NT2/D1 (cell line): ENCODE results near the gene CHGA.

Experiments
- DNase-seq: peaks from one replicate; pipeline ENCODE4 v3.0.0-alpha.2; 2011; ENCODE audit warnings: low read depth, low spot score
- H3K27me3 ChIP-seq: 2 replicates; pipeline ENCODE4 v1.6.0; 2011; ENCODE audit warnings: mild to moderate bottlenecking; ENCODE audit not compliant: insufficient read length, insufficient read depth
- H3K36me3 ChIP-seq: 2 replicates; pipeline ENCODE4 v1.6.1; 2011; ENCODE audit warnings: mild to moderate bottlenecking, low read length, mixed read lengths; ENCODE audit not compliant: insufficient read depth, insufficient read length
- H3K4me1 ChIP-seq: 2 replicates; pipeline ENCODE4 v1.5.1; 2011; ENCODE audit not compliant: insufficient read depth, insufficient read length
- H3K4me3 ChIP-seq: 2 replicates; pipeline ENCODE4 v1.5.1; 2011; ENCODE audit warnings: low read depth; ENCODE audit not compliant: insufficient read length
- H3K9ac ChIP-seq: 2 replicates; pipeline ENCODE4 v1.6.0; 2011; ENCODE audit warnings: low read depth; ENCODE audit not compliant: insufficient read length
- H3K9me3 ChIP-seq: 2 replicates; pipeline ENCODE4 v1.5.1; 2011; ENCODE audit warnings: mild to moderate bottlenecking, low read length; ENCODE audit not compliant: insufficient read depth
- SUZ12 ChIP-seq: IDR thresholded peaks from 2 replicates; pipeline ENCODE4 v1.6.1; 2011; ENCODE audit not compliant: insufficient read length, insufficient read depth; ENCODE audit errors: extremely low read depth
- YY1 ChIP-seq: IDR thresholded peaks from 2 replicates; pipeline ENCODE4 v1.6.1; 2011; ENCODE audit not compliant: insufficient read length, insufficient read depth
- ZNF274 ChIP-seq: IDR thresholded peaks from 2 replicates; pipeline ENCODE4 v1.6.1; 2011; ENCODE audit warnings: mild to moderate bottlenecking, low read depth, low read length

The CHGA gene

GRCh38 chr14:92933481-92933880 lies 10.5 kb downstream of the CHGA start:
- Histone ChIP-seq H3K4me3 (no peak overlapping the region), H3K9me3 (no peaks in the 10 kb centered on the region), H3K4me1 (no peaks in the 10 kb centered on the region), H3K36me3 (no peaks in the 10 kb centered on the region), H3K27me3 (no peaks in the 10 kb centered on the region), H3K9ac (no peak overlapping the region)
- no peak for TF ChIP-seq SUZ12
- no peak for TF ChIP-seq ZNF274
- no peak for TF ChIP-seq YY1
- no peak for DNase-seq

- no peak overlapping the region for H3K4me3 ChIP-seq
- H3K4me1 ChIP-seq = no peaks in the 10 kb centered on the region
- H3K9me3 ChIP-seq = no peaks in the 10 kb centered on the region
- H3K27me3 ChIP-seq = no peaks in the 10 kb centered on the region
- H3K9ac ChIP-seq = no peak overlapping the region
- DNase-seq = no peak
- TF ChIP-seq SUZ12 = no peak
- no peaks in the 10 kb centered on the region for H3K36me3 ChIP-seq
Observed at GRCh38 chr14:92934196-92935085, 11.5 kb downstream of the CHGA start.

- Histone ChIP-seq H3K9me3 (no peaks in the 10 kb centered on the region), H3K4me3 (no peak overlapping the region), H3K9ac (no peak overlapping the region), H3K36me3 (no peaks in the 10 kb centered on the region), H3K27me3 (no peaks in the 10 kb centered on the region), H3K4me1 (no peaks in the 10 kb centered on the region)
- TF ChIP-seq ZNF274 (no peak), YY1 (no peak), SUZ12 (no peak)
- no peak for DNase-seq
Observed at GRCh38 chr14:92935446-92935845, 12.5 kb downstream of the CHGA start.

- no peak overlapping the region for H3K9ac ChIP-seq
- TF ChIP-seq YY1 = no peak
- no peak for TF ChIP-seq SUZ12
- no peak for TF ChIP-seq ZNF274
- H3K4me3 ChIP-seq = no peak overlapping the region
- no peak for DNase-seq
- no peaks in the 10 kb centered on the region for H3K36me3 ChIP-seq
- no peaks in the 10 kb centered on the region for H3K9me3 ChIP-seq
- H3K4me1 ChIP-seq = no peaks in the 10 kb centered on the region
- no peaks in the 10 kb centered on the region for H3K27me3 ChIP-seq
Observed at GRCh38 chr14:92936085-92936484, 13.1 kb downstream of the CHGA start.

- H3K9me3 ChIP-seq = no peaks in the 10 kb centered on the region
- H3K4me3 ChIP-seq = no peak overlapping the region
- no peak for DNase-seq
- peaks cover 7% of the 10 kb centered on the region for H3K4me1 ChIP-seq
- no peaks in the 10 kb centered on the region for H3K27me3 ChIP-seq
- no peaks in the 10 kb centered on the region for H3K36me3 ChIP-seq
- TF ChIP-seq SUZ12 (no peak), YY1 (no peak), ZNF274 (no peak)
- no peak overlapping the region for H3K9ac ChIP-seq
Observed at GRCh38 chr14:92937051-92937937, 14.3 kb downstream of the CHGA start.

GRCh38 chr14:92938235-92938875 lies 15.4 kb downstream of the CHGA start:
- no peak overlapping the region for H3K4me3 ChIP-seq
- no peaks in the 10 kb centered on the region for H3K27me3 ChIP-seq
- TF ChIP-seq SUZ12 = no peak
- TF ChIP-seq YY1 = no peak
- no peak for TF ChIP-seq ZNF274
- no peaks in the 10 kb centered on the region for H3K36me3 ChIP-seq
- peaks cover 7% of the 10 kb centered on the region for H3K4me1 ChIP-seq
- no peaks in the 10 kb centered on the region for H3K9me3 ChIP-seq
- no peak overlapping the region for H3K9ac ChIP-seq
- DNase-seq = no peak
